NOMO-1 treated with dmso at 0.1 percent for 144 hours (cell line): ENCODE measurements around the gene DNMT3L.

Experiments
- DNase-seq: peaks from one replicate; lab custom pipeline; 2025; ENCODE audit not compliant: unreplicated experiment; lab: John Stamatoyannopoulos, UW

DNMT3L gene

GRCh38 chr21:44279354-44280260, 17.9 kb upstream of the DNMT3L start:
- DNase-seq: no peak

GRCh38 chr21:44275041-44275440, 13.3 kb upstream of the DNMT3L start:
- DNase-seq: no peak

- no peak for DNase-seq
Observed at GRCh38 chr21:44273046-44273445, 11.3 kb upstream of the DNMT3L start.

- no peak for DNase-seq
Observed at GRCh38 chr21:44272284-44272858, 10.7 kb upstream of the DNMT3L start.

DNA sequence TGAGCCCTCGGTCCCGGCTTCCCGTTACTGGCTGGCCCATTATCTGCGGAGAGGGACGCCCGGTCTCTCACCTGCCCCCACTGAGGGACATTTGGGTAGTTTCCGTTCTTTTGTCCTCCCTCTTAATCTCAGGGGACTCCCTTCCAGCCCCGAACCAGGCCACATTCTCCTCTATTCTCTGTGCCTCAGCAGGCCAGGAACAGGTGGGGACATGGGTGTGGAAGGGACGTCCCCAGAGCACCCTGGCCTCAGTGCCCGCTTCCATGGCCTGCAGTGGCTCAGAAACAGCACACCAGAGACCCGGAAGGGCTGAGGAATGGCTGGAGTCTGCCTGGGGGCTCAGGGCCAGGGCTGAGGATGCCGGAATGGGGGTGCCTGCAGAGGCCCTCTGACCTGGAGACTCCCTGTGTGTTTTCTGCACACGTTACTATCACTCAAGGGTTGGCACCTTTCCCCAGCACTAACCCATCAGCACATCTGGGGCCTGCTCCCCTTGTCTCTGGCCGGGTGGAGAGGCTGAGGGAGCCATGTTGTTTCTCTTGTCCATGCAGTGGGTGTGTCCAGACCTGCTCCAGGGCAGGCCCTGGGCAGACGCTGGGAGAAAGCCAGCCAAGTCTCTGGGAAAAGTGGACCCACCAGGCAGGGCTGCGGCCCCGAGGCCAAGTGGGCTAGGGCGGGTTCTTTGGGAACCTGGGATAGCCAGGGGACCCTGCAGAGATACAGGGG, 10.0 kb upstream of the DNMT3L start:
- no peak for DNase-seq

DNA sequence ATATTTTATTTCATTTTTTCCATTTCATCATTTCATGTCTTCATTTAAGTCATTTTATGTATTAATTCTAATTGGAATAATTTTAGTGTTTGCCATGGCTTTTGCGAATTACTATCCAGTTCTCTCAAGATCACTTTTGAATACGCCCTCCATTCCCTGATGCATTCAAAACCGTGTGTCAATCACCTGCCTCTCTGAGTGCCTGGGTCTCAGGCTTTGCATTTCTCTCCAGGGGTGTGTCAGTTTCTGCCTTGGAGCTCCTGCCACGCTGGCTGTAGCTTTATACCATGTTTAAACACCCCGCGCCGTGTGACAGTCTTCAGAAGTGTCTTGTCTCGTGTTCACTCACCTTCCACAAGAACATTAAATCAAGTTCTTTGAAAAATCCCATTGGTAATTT, 7.4 kb upstream of the DNMT3L start:
- no peak for DNase-seq

GRCh38 chr21:44267655-44268142, 6.0 kb upstream of the DNMT3L start:
- DNase-seq: peak; percentile 2

DNA sequence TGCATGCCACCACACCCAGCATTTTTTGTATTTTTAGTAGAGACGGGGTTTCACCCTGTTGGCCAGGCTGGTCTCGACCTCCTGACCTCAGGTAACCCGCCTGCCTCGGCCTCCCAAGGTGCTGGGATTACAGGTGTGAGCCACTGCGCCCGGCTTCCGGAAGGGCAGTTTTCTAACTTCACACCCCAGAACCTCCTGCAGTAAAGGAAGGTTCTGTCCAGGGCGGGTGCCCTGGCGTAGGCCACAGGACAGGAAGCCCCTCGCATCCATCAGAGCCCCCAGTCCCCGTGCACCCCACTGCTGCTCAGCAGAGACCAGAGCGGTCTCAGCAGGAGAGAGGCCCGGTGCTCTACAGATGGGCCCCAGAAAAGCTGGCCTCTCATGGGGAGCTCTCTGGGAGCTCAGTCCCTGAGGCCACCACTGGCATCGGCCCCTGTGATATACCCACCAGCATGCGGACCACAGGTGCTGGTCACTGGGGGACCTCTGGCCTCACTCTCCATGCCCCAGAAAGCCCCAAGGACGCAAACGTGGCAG, 4.1 kb upstream of the DNMT3L start:
- DNase-seq: no peak

DNA sequence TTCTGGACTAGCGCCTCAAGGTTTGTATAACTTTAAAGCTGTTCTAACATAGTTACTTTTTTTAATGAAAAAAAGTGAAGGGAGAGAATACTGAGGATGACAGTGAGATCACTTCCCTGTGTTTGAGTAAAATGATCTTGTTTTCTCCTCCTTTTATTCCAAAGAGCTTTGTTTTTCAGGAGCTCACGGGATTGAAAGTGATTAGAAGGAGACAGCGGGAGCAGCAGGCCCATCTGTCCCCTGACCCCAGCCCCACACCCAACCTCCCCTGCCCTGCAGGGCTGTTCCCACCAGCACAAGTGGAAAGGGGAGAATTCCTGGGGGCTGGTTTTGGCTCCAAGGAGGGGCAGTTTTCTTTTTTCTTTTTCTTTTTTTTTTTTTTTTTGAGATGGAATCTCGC, 2.1 kb upstream of the DNMT3L start:
- no peak for DNase-seq

DNA sequence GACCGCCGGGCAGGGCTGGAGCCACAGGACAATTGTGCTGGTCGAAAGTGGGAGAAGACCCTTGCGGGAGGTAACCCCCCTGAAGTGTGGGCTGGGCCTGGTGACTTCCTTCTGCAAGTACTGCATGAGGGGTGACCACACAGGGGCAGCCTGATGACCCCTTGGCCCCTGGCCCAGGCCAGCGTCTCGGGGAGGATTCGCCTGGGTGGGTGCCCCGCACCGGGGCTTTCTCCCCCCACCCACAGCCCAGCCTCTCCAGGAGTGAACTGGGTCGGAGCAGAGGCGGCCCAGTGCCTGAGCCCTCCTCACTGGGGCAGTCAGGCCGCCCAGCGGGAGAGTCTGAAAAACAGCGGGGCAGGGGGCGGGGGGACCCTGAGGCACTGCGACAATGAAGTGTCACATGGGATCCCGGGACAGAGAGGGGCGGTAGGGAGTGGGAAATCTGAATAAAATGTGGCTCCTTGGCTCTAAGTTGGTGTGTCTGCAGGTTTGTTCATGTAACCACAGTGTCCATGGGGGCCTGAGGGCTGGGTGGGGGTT, 1.6 kb upstream of the DNMT3L start:
- DNase-seq: no peak

DNA sequence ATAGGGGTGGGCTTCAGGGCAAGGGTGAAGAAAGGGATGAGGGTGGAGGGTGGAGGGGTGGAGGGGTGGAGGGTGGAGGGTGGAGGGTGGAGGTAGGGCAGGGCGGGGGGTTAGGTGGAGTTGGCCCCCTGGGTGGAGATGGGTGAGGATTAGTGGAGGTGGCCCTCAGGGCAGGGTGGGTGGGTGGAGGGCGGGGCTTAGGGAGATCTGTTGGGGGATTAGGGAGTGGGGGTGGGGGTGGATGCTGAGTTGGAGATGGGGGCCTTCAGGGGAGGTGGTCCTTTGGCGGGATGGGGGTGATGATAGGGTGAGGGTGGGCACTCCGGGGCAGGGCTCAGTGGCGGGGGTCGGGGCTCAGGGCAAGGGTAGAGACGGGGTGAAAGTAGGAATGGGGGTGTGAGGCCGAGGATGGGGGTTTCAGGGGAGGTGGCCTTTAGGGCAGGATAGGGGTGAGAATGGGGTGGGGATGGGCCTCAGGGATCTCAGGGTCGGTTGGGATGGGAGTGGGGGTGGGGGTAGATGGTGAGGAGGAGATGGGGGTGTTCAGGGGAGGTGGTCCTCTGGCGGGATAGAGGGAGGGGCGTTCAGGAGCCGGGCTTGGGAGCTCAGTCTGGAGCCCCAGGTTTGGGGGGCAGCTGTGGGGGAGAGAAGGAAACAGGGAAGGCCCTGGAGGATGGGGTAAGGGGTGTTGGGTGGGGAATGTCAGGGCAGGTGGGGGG, 800 bp upstream of the DNMT3L start:
- no peak for DNase-seq

DNA sequence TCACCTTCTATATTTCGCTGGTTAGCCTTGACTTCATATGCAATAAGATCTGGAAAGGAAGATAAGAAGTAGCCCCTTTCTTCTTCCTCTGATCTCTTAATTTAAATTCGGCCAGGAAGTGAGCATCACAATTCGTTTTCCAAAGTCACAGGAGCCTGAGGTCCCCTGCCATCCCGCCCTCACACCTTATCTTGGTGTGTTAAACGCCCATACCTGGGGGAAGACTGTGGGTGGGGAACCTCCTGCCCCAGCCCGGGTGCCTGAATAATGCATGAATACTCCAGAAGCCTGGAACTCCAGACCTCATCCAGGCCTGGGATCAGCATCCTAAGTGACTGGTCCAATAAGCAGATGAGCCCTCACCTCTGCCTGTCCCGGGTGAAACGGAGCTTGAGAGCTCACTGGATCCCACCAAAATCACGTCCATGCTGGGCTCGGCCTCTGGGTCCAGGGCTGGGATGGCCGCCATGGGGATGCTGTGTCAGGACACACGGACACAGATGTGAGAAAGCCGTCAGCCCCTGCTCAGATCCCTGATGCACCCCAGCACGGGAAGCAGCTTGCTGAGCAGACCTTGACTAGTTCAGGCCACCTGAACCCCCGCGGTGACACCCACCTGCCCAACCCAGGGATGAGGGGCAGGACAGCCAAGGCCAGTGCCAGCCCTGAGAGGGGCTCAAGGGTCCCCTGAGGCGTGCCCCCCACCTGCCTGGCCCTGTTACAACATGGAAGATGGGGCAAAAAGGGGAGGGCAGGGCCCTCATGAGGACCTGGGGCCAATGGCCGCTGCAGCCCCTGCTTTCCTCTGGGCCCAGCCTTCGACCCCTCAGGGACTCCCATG, 686 bp downstream of the DNMT3L start:
- no peak for DNase-seq

GRCh38 chr21:44260066-44260465, 1.6 kb downstream of the DNMT3L start:
- DNase-seq: no peak

GRCh38 chr21:44259082-44259705, 2.5 kb downstream of the DNMT3L start:
- no peak for DNase-seq

- no peak for DNase-seq
Observed at GRCh38 chr21:44258056-44258725, 3.5 kb downstream of the DNMT3L start.

DNA sequence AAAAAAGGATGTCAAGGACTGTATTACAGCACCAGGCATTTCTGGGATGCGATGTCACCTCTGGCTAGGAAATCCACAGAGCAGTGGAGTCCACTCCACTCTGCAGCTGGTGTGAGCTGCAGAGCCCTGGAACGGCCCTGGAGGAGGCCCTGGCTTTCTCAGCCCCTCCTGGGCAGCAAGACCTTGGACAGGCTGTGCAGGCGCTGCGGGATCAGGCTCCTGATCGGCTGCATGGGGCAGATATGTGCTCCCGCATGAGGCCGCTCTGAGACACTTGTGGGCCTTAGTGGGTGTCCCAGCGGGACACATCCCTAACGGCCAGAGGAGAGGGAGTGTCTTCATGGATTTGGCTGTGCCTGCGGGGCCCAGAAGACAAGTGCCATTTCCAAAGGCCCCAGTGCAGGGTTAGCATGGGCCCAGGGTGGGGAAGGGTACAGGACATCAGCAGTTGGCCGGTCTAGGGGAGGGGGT, 6.2 kb downstream of the DNMT3L start:
- no peak for DNase-seq

- no peak for DNase-seq
Observed at GRCh38 chr21:44253832-44254710, 7.6 kb downstream of the DNMT3L start.
